Loucy (cell line): ENCODE results near the gene UBP1.
A peak's percentile ranks its signal among the peaks of the same experiment; 100 is the strongest.

Source experiments
- H2AFZ ChIP-seq: fragments of 200-600 bp; sonication (generic); 2 replicates; pipeline ENCODE4 v1.6.0; 2016; ENCODE audit warnings: antibody characterized with exemption, mild to moderate bottlenecking, low read length, moderate library complexity
- H3F3A ChIP-seq: fragments of 200-600 bp; 2 replicates; pipeline ENCODE4 v1.6.0; 2016; ENCODE audit warnings: antibody characterized with exemption, low read depth, mild to moderate bottlenecking
- H3K27me3 ChIP-seq: fragments of 200-600 bp; sonication (generic); 2 replicates; pipeline ENCODE4 v1.6.1; 2014; ENCODE audit warnings: low read length, mild to moderate bottlenecking; ENCODE audit not compliant: insufficient read depth, poor library complexity, severe bottlenecking
- H3K36me3 ChIP-seq: fragments of 200-600 bp; sonication (generic); 2 replicates; pipeline ENCODE4 v1.6.1; 2016; ENCODE audit warnings: low read length; ENCODE audit not compliant: insufficient read depth
- H3K4me1 ChIP-seq: fragments of 200-600 bp; sonication (generic); 2 replicates; pipeline ENCODE4 v1.5.1; 2014; ENCODE audit warnings: low read length, mild to moderate bottlenecking; ENCODE audit not compliant: insufficient read depth, poor library complexity, severe bottlenecking
- H3K4me2 ChIP-seq: fragments of 200-600 bp; sonication (generic); 2 replicates; pipeline ENCODE4 v1.6.0; 2014; ENCODE audit warnings: antibody characterized with exemption, low read length, low read depth, mild to moderate bottlenecking; ENCODE audit not compliant: poor library complexity, severe bottlenecking
- H3K4me3 ChIP-seq: fragments of 200-600 bp; sonication (generic); 2 replicates; pipeline ENCODE4 v1.5.1; 2014; ENCODE audit warnings: low read length, mild to moderate bottlenecking, mixed read lengths; ENCODE audit not compliant: poor library complexity, severe bottlenecking
- H3K79me2 ChIP-seq: fragments of 200-600 bp; sonication (generic); 2 replicates; pipeline ENCODE4 v1.6.1; 2014; ENCODE audit warnings: low read length; ENCODE audit not compliant: insufficient read depth
- H3K9ac ChIP-seq: fragments of 200-600 bp; sonication (generic); 2 replicates; pipeline ENCODE4 v1.6.0; 2014; ENCODE audit warnings: mild to moderate bottlenecking, low read depth, low read length, moderate library complexity; ENCODE audit not compliant: poor library complexity, severe bottlenecking
- H3K9me2 ChIP-seq: fragments of 200-600 bp; sonication (generic); replicated peaks from 2 replicates; pipeline ENCODE4 v1.6.1; 2016; ENCODE audit warnings: low read depth, low read length, mixed read lengths
- H3K9me3 ChIP-seq: fragments of 200-600 bp; sonication (generic); 2 replicates; pipeline ENCODE4 v1.6.1; 2014; ENCODE audit warnings: mild to moderate bottlenecking, antibody characterized with exemption, low read length, low read depth; ENCODE audit not compliant: insufficient read depth
- H4K20me1 ChIP-seq: fragments of 200-600 bp; sonication (generic); 2 replicates; pipeline ENCODE4 v1.6.0; 2014; ENCODE audit warnings: antibody characterized with exemption, low read length, mild to moderate bottlenecking; ENCODE audit not compliant: insufficient read depth, poor library complexity, severe bottlenecking
- EZH2phosphoT487 ChIP-seq: fragments of 200-600 bp; IDR thresholded peaks from 2 replicates; pipeline ENCODE4 v1.6.1; 2018; ENCODE audit warnings: antibody characterized with exemption, mild to moderate bottlenecking, moderate library complexity, borderline replicate concordance
- TF ChIP-seq, protein P1 (sequence below): fragments of 200-600 bp; sonication (generic); conservative IDR thresholded peaks from 2 replicates; pipeline ENCODE4 v1.5.1; 2014; ENCODE audit warnings: mild to moderate bottlenecking, antibody characterized with exemption, low read length

The UBP1 gene

DNA sequence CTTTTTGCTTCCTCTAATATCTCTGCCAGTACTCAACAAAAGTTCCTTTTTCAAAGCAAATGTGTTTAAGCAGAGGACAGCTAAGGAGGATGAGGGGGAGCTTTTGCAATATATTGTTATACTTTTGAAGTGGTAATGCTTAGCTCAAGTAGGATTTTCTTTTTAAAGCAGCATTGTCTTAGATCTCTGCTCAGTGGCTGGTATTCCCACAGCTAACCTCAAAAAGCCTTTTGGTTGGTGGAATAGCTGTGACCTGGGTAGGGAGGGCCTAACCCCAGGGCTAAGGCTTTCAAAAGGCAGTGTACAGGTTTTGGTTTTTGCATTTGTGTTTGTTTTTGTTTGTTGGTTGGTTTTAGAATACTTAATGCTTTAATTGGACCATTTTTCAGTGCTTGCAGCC lies 76.1 kb downstream of the UBP1 start:
- no peak for TF ChIP-seq EZH2phosphoT487
- TF ChIP-seq, protein P1, sequence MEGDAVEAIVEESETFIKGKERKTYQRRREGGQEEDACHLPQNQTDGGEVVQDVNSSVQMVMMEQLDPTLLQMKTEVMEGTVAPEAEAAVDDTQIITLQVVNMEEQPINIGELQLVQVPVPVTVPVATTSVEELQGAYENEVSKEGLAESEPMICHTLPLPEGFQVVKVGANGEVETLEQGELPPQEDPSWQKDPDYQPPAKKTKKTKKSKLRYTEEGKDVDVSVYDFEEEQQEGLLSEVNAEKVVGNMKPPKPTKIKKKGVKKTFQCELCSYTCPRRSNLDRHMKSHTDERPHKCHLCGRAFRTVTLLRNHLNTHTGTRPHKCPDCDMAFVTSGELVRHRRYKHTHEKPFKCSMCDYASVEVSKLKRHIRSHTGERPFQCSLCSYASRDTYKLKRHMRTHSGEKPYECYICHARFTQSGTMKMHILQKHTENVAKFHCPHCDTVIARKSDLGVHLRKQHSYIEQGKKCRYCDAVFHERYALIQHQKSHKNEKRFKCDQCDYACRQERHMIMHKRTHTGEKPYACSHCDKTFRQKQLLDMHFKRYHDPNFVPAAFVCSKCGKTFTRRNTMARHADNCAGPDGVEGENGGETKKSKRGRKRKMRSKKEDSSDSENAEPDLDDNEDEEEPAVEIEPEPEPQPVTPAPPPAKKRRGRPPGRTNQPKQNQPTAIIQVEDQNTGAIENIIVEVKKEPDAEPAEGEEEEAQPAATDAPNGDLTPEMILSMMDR: no peak
- H2AFZ ChIP-seq: 0 out of 2 replicates have a peak overlapping the region, but pooled peaks have one; percentile 19
- H3K36me3 ChIP-seq: no peaks in the 10 kb centered on the region
- H3K9ac ChIP-seq: no peak overlapping the region
- H3K4me2 ChIP-seq: no peak overlapping the region
- no peaks in the 10 kb centered on the region for H3K79me2 ChIP-seq
- H3K27me3 ChIP-seq: no peaks in the 10 kb centered on the region
- no peaks in the 10 kb centered on the region for H3K4me1 ChIP-seq
- no peaks in the 10 kb centered on the region for H3K9me2 ChIP-seq
- H3K4me3 ChIP-seq: no peak overlapping the region
- no peaks in the 10 kb centered on the region for H3K9me3 ChIP-seq
- no peaks in the 10 kb centered on the region for H4K20me1 ChIP-seq
- H3F3A ChIP-seq: no peaks in the 10 kb centered on the region

DNA sequence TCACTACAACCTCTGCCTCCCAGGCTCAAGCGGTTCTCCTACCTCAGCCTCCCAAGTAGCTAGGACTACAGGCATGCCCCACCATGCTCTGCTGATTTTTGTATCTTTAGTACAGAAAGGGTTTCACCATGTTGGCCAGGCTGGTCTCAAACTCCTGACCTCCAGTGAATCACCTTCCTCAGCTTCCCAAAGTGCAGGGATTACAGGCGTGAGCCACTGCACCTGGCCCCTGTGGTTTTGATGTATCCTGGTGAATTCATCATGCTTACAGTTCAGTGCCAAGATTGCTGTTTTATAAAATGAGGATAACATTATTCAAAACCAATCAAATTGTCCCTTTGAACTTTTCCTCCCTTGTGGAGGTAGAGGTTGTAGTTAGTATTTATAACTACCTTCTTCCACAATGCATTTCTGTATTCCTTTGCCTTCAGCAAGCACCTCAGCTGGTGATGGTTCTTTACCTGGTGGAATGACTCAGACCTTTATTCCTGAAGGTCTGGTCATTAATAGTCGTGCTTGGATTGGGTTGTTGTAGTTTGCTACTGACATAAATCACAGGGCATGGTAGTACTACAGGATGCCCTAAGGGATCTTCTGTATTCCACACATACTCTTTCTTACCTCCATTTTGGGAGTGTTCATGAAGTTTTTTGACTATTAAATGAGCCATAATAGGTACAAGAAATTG lies 76.9 kb downstream of the UBP1 start:
- Histone ChIP-seq H3K36me3 (no peaks in the 10 kb centered on the region), H3K27me3 (no peaks in the 10 kb centered on the region), H3K9ac (no peak overlapping the region), H2AFZ (no peak overlapping the region), H3K9me3 (no peaks in the 10 kb centered on the region), H4K20me1 (no peaks in the 10 kb centered on the region), H3K4me3 (no peak overlapping the region), H3K4me1 (no peaks in the 10 kb centered on the region), H3K79me2 (no peaks in the 10 kb centered on the region), H3F3A (no peaks in the 10 kb centered on the region), H3K4me2 (no peak overlapping the region), H3K9me2 (no peaks in the 10 kb centered on the region)
- TF ChIP-seq, protein P1: no peak
- TF ChIP-seq EZH2phosphoT487: no peak

DNA sequence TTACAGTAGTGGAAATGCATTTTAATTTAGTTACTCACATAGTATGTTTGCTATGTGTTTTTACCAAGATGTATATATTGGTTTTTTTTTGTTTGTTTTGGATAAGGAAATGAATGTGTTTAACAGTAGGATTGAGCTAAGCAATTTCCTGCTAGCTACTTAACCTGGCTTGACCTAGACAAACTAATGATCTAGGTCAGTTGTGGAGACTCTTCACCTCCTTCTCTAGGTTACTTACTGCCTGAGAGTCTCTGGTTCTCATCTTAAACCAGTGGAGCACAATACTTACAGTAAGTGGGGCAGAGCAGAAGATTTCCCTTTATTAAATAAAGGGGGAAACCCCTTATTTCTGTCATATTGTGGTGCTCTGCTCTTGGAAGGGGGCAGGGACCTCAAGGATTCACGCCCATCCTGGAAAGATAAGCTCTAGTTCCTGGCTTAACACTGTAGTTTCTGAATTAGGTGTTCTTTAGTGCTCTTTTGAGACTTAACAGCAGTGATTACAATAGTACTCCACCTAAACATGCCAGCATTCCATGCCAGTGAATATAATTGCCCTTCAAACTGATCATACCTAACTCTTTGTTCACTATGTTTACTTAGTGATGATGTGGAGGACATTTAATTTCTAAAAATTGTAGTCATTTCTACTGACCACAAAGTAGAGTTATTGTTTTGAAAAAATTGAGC lies 79.9 kb downstream of the UBP1 start:
- Histone ChIP-seq H3F3A (no peaks in the 10 kb centered on the region), H3K9me2 (no peaks in the 10 kb centered on the region), H3K4me2 (no peak overlapping the region), H3K36me3 (no peaks in the 10 kb centered on the region), H2AFZ (no peak overlapping the region), H3K4me3 (no peak overlapping the region), H3K9ac (no peak overlapping the region), H3K4me1 (no peaks in the 10 kb centered on the region), H3K79me2 (no peaks in the 10 kb centered on the region), H4K20me1 (no peaks in the 10 kb centered on the region), H3K9me3 (no peaks in the 10 kb centered on the region), H3K27me3 (no peaks in the 10 kb centered on the region)
- TF ChIP-seq EZH2phosphoT487: no peak
- TF ChIP-seq, protein P1: no peak
